Measurements from ENCODE around the gene SH3BGRL2.
"Not testable (repeated sequence)": the region's sequence is repeated elsewhere in the genome, so short reads cannot be mapped to it uniquely, and the experiment has no call there.

The SH3BGRL2 gene

DNA sequence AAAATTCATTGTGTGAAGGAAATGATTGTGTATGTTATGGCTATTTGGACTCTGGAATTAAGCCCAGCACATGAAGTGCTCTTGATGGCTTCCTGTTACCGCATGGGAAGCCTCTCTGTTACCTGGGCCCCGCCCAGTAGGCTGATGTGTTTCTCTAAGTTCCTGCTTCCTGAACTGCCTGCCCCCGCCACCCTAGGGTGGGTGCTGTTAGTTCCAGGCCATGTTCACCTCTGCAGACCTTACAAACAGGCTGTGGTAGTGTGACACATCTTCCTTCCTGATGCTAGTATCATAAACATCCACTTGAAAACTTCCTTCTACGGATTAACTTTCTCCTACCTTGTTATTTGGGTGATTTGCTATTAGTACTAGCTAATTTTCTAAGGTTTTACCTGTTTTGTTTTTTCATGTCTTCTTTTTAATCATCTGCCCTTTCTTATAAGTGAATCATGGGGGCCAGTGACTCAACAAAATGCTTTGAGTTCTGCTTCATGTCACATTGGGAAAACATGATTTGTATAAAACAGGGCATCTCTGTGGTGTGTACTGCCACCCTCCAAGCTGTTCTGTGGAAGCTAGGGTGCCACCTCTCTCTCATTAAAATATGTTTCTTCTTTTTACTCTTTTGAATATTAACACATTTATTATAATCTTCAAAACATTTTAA, 40.6 kb downstream of the SH3BGRL2 start:
- Histone ChIP-seq H3K4me3 (ENCODE audit: low read depth, low read length) (peak overlapping the region; percentile 6), H3K4me2 (ENCODE audit: low read length) (peak overlapping the region; percentile 42), H3K9ac (no peak overlapping the region), H3K27me3 (ENCODE audit: control insufficient read depth, insufficient read depth, low read length) (no peaks in the 10 kb centered on the region), H3K4me1 (peaks cover 28% of the 10 kb centered on the region), H3K9me3 (ENCODE audit: control insufficient read depth, low read length) (no peaks in the 10 kb centered on the region), H3K79me2 (no peaks in the 10 kb centered on the region), H2AFZ (peak overlapping the region; percentile 4), H3K36me3 (ENCODE audit: control insufficient read depth, insufficient read depth, low read length) (no peaks in the 10 kb centered on the region), H3K27ac (peak overlapping the region; percentile 88)
- no peak for TF ChIP-seq CTCF (IDR thresholded peaks at IDR 0.05)

DNA sequence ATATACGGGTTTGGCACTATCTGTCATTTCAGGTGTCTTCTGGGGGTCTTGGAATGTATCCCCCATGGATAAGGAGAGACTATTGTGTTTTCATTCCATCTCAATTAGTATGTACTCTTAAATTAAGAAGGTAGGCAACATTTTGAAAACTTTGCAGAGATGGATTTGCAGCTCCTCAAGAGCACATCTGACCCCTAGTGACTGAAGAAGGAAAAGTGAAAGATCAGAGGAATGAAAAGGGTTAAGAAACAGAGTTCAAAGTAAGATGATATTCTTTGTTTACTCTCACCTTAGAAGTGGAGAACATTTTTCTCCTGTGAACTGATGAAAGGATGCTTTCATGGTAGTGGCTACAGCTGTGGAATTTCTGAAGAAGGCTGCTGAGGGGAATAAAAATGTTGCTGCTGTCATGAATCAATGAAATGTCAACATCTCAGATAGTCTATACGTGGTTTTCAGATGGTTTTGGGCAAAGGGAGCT, 41.5 kb downstream of the SH3BGRL2 start:
- Histone ChIP-seq H3K36me3 (ENCODE audit: control insufficient read depth, insufficient read depth, low read length) (no peaks in the 10 kb centered on the region), H3K9ac (no peak overlapping the region), H3K27me3 (ENCODE audit: control insufficient read depth, insufficient read depth, low read length) (no peaks in the 10 kb centered on the region), H3K4me2 (ENCODE audit: low read length) (no peak overlapping the region), H3K27ac (peak overlapping the region; percentile 88), H2AFZ (no peak overlapping the region), H3K4me3 (ENCODE audit: low read depth, low read length) (peak overlapping the region; percentile 6), H3K9me3 (ENCODE audit: control insufficient read depth, low read length) (no peaks in the 10 kb centered on the region), H3K79me2 (no peaks in the 10 kb centered on the region), H3K4me1 (peaks cover 35% of the 10 kb centered on the region)
- TF ChIP-seq CTCF (IDR thresholded peaks at IDR 0.05), result peak; percentile 57

DNA sequence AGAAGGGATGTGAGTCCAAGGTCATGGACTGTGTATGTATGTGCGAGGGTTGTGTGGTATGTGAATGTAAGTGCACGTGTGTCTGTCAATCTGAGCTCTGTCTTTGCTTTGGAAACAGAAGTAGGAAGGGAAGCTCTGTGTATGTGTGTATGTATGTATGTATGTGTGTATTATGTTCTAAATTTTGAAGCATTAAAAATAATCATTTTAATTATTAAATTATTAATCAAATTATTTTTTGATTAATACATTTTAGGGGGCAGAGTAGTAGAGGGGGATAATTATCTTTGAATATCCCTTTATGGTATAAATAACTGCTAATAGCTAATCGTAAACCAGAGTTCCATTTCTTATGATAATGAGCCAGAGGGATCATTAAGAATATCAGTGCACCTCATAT, 42.8 kb downstream of the SH3BGRL2 start:
- Histone ChIP-seq H3K36me3 (ENCODE audit: control insufficient read depth, insufficient read depth, low read length) (no peaks in the 10 kb centered on the region), H3K4me1 (peaks cover 32% of the 10 kb centered on the region), H3K4me3 (ENCODE audit: low read depth, low read length) (no peak overlapping the region), H3K27ac (no peak overlapping the region), H3K4me2 (ENCODE audit: low read length) (no peak overlapping the region), H3K79me2 (no peaks in the 10 kb centered on the region), H2AFZ (no peak overlapping the region), H3K27me3 (ENCODE audit: control insufficient read depth, insufficient read depth, low read length) (no peaks in the 10 kb centered on the region), H3K9ac (no peak overlapping the region), H3K9me3 (ENCODE audit: control insufficient read depth, low read length) (no peaks in the 10 kb centered on the region)
- no peak for TF ChIP-seq CTCF (IDR thresholded peaks at IDR 0.05)

DNA sequence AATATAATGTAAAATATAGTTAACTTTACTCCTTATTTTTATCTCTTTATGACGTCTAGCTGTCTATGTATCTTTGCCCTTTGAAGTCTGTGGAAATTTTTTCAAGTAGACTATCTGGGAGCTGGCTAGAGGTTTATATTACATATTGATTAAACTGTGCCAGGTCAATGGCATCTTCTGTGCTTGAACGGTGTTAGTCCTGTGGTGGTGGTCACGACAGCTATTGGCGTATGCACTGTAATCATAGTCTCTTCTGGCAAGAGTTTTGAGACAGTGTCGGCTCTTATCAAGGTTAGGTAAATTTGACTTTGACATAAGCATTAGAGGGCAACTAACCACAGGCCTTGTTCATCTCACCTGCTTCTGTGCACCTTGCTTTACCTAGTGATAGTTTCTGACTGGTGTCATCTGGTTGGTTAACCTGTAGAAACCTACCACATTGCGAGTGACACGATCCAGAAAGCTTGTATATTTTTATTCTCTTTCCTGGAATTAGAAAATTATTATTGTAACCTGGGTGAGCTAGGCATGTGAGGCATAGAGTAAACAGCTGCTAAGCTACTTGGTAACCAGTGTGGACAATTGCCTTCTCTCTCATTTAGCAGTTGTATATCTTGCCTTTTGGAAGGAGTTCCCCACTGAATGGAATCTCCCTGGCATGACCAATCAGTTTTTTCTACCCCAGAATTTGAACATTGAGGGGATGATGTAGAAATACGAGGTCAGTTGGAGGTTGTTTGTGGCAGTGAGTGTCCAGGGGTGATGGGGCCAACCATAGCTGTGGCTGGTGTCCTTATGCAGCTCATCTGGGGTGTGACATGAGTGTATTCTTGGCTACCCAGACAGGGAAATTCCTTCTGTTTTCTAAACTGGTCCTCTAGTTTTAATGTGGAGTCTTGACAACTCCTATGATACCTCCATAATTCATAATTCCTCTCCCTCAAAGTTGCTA, 45.9 kb downstream of the SH3BGRL2 start:
- H3K9me3 ChIP-seq (ENCODE audit: control insufficient read depth, low read length), result no peaks in the 10 kb centered on the region
- TF ChIP-seq CTCF (IDR thresholded peaks at IDR 0.05), result no peak
- no peak overlapping the region for H3K27ac ChIP-seq
- H3K27me3 ChIP-seq (ENCODE audit: control insufficient read depth, insufficient read depth, low read length), result no peaks in the 10 kb centered on the region
- H3K79me2 ChIP-seq, result peaks cover 5% of the 10 kb centered on the region
- H3K4me2 ChIP-seq (ENCODE audit: low read length), result no peak overlapping the region
- no peak overlapping the region for H3K4me3 ChIP-seq (ENCODE audit: low read depth, low read length)
- no peak overlapping the region for H3K9ac ChIP-seq
- H3K36me3 ChIP-seq (ENCODE audit: control insufficient read depth, insufficient read depth, low read length), result no peaks in the 10 kb centered on the region
- peaks cover 17% of the 10 kb centered on the region for H3K4me1 ChIP-seq
- H2AFZ ChIP-seq, result no peak overlapping the region

DNA sequence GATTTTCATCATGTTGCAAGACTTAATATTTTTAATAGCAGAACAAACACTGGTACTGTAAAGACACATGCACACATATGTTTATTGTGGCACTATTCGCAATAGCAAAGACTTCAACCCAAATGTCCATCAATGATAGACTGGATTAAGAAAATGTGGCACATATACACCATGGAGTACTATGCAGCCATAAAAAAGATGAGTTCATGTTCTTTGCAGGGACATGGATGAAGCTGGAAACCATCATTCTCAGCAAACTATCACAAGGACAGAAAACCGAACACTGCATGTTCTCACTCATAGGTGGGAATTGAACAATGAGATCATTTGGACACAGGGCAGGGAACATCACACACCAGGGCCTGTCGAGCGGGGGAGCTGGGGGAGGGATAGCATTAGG, 51.6 kb downstream of the SH3BGRL2 start:
- Histone ChIP-seq H3K4me1 (peaks cover 36% of the 10 kb centered on the region), H3K79me2 (peaks cover 17% of the 10 kb centered on the region)
- H3K9ac ChIP-seq; H3K27me3 ChIP-seq (ENCODE audit: control insufficient read depth, insufficient read depth, low read length); H3K4me2 ChIP-seq (ENCODE audit: low read length); H3K36me3 ChIP-seq (ENCODE audit: control insufficient read depth, insufficient read depth, low read length); H3K9me3 ChIP-seq (ENCODE audit: control insufficient read depth, low read length); H2AFZ ChIP-seq; H3K4me3 ChIP-seq (ENCODE audit: low read depth, low read length); H3K27ac ChIP-seq: not testable (repeated sequence)
